ENCODE results near the gene MACROH2A2. TPM values are rescaled to one million over a fixed set of nuclear protein-coding genes. Genes with fewer than 3 reads are reported as not detected.

MACROH2A2 gene
- total RNA-seq, 2 experiments from 2014 or later, result 2.2 TPM

DNA sequence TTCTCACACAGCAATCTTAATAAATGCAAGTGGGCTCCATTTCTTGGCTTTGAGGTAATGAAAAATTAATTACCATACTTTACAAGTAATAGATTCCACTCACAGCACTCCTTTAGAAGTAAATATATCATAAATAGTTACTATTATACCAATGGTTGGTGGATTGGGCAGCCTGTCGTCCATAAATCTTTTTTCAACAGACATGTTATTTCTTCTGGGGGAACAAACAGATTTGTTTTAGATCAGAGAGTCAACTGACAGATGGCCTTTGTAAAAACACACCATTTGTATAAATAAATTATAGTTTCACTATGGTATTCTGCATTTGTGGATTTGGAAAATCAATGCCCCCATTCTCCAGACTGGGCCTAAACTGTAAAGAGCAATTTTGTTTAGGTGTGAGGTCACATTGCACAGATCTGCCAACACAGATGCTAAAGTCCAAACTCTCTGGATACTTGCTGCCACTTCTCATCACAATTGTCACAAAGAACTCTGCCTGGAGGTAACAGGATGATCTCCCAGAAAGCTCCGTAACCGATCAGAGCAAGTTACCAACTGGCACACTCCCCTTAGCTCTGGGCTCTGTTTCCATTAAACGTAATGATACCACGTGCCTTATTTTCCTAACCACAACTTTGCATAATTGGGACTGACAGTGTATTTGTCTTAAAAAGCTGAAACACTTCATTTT is 4.5 kb upstream of the MACROH2A2 start:
- H3K9me3 ChIP-seq (ENCODE audit: control insufficient read depth in 1 of 2, insufficient read depth in 1 of 2, low read length in 2 of 2), result peaks cover 0 to 4% of the 10 kb centered on the region in 2 experiments
- H3K27ac ChIP-seq (ENCODE audit: low read depth in 1 of 2, low read length in 2 of 2), result no peak overlapping the region
- peaks cover 18 to 38% of the 10 kb centered on the region in 2 experiments for H3K27me3 ChIP-seq (ENCODE audit: control insufficient read depth in 1 of 2, insufficient read depth in 2 of 2, low read length in 2 of 2)
- intact Hi-C loops (cut with DNase I, micrococcal nuclease), result no loop called here
- CTCF ChIA-PET, result no interaction called here
- peaks cover 10% of the 10 kb centered on the region for H3K4me1 ChIP-seq (ENCODE audit: insufficient read depth, low read length)
- Mint-ChIP-seq H3K9me3 (no peaks in the 10 kb centered on the region), H3K27ac (no peak overlapping the region), H3K36me3 (ENCODE audit: low read depth) (no peaks in the 10 kb centered on the region), H3K4me1 (ENCODE audit: low read depth) (no peaks in the 10 kb centered on the region), H3K27me3 (peaks cover 45% of the 10 kb centered on the region), H3K4me3 (no peak overlapping the region)
- TF ChIP-seq CTCF (IDR thresholded peaks at IDR 0.05), result no peak
- DNase-seq, result no peak
- H3K4me3 ChIP-seq (ENCODE audit: low read length), result no peak overlapping the region
- no peaks in the 10 kb centered on the region for H3K36me3 ChIP-seq (ENCODE audit: insufficient read depth, low read length)
- POLR2A ChIA-PET, result no interaction called here
- ATAC-seq (ENCODE audit: poor library complexity), result no peak

DNA sequence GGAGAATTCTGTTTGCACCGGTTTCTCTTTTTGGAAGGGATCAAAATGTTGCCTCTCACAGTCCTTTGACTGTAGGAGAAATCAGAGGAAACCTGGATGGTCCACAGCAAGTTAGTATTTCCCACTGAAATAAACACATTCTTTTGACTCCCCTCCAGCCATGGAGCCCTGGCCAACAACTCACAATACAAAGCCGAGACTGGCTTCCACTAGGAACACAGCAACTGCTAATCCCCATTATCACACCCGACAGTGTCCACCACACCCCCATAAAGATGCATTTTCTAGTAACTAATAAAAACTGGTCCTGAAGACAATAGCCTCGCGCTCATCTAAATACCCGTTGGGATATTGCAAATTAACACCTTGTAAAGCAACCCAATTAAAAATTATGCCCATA is 798 bp upstream of the MACROH2A2 start:
- no peaks in the 10 kb centered on the region for H3K4me1 Mint-ChIP-seq (ENCODE audit: low read depth)
- H3K4me1 ChIP-seq (ENCODE audit: insufficient read depth, low read length), result peaks cover 10% of the 10 kb centered on the region
- peaks cover 66% of the 10 kb centered on the region for H3K27me3 Mint-ChIP-seq
- peaks cover 0 to 4% of the 10 kb centered on the region in 2 experiments for H3K9me3 ChIP-seq (ENCODE audit: control insufficient read depth in 1 of 2, insufficient read depth in 1 of 2, low read length in 2 of 2)
- no peak overlapping the region for H3K27ac ChIP-seq (ENCODE audit: low read depth in 1 of 2, low read length in 2 of 2)
- H3K27ac Mint-ChIP-seq, result no peak overlapping the region
- H3K36me3 ChIP-seq (ENCODE audit: insufficient read depth, low read length), result no peaks in the 10 kb centered on the region
- H3K4me3 ChIP-seq (ENCODE audit: low read length), result no peak overlapping the region
- H3K9me3 Mint-ChIP-seq, result no peaks in the 10 kb centered on the region
- H3K27me3 ChIP-seq (ENCODE audit: control insufficient read depth in 1 of 2, insufficient read depth in 2 of 2, low read length in 2 of 2), result peaks cover 23 to 66% of the 10 kb centered on the region in 2 experiments
- H3K4me3 Mint-ChIP-seq, result peak overlapping the region; percentile 46
- DNase-seq (no peak), ATAC-seq (ENCODE audit: poor library complexity) (no peak)
- ChIA-PET POLR2A (no interaction called here), CTCF (no interaction called here)
- intact Hi-C loops (cut with DNase I, micrococcal nuclease), result no loop called here
- TF ChIP-seq CTCF (IDR thresholded peaks at IDR 0.05), result no peak
- H3K36me3 Mint-ChIP-seq (ENCODE audit: low read depth), result no peaks in the 10 kb centered on the region

DNA sequence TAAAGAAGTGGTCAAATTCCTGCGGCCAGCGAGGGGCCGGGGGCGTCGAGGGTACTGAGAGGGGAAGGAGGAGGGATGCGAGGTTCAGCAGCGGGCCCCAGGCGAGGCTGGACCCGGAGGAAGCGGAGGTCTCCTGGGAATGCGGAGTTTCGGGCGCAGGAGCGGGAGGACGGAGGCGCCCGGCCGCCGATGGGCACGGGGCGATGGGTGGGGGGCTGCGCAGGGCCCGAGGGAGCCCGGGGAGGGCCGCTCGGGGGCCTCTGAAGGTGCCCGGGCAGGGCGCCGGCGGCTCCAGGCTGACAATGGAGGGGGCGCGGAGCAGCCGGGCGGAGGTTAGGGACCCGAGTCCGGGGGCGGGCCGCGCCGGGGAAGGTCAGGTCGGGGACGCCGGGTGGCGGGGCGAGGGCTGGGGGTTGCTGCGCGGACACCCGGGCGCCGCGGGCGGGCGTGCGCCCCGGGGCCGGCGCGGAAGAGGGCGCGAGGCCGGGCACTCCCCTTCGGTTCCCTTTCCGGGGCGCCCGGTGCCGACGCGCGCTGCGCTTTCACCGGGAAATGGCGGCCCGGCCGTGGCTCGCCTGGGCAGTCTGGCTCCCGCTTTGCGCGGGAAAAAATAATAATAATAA is 683 bp downstream of the MACROH2A2 start:
- H3K36me3 Mint-ChIP-seq (ENCODE audit: low read depth), result no peaks in the 10 kb centered on the region
- H3K4me1 Mint-ChIP-seq (ENCODE audit: low read depth), result no peaks in the 10 kb centered on the region
- H3K9me3 Mint-ChIP-seq, result no peaks in the 10 kb centered on the region
- H3K27me3 Mint-ChIP-seq, result peaks cover 69% of the 10 kb centered on the region
- intact Hi-C loops (cut with DNase I, micrococcal nuclease), result no loop called here
- Histone ChIP-seq H3K4me1 (ENCODE audit: insufficient read depth, low read length) (peaks cover 10% of the 10 kb centered on the region), H3K9me3 (ENCODE audit: control insufficient read depth in 1 of 2, insufficient read depth in 1 of 2, low read length in 2 of 2) (peaks cover 0 to 4% of the 10 kb centered on the region in 2 experiments), H3K27ac (ENCODE audit: low read depth in 1 of 2, low read length in 2 of 2) (no peak overlapping the region), H3K4me3 (ENCODE audit: low read length) (peak overlapping the region; percentile 45), H3K27me3 (ENCODE audit: control insufficient read depth in 1 of 2, insufficient read depth in 2 of 2, low read length in 2 of 2) (peaks cover 23 to 66% of the 10 kb centered on the region in 2 experiments), H3K36me3 (ENCODE audit: insufficient read depth, low read length) (no peaks in the 10 kb centered on the region)
- H3K4me3 Mint-ChIP-seq, result peak overlapping the region; percentile 45
- TF ChIP-seq CTCF (IDR thresholded peaks at IDR 0.05), result no peak
- H3K27ac Mint-ChIP-seq, result no peak overlapping the region
- ChIA-PET CTCF (no interaction called here), POLR2A (no interaction called here)
- ATAC-seq (ENCODE audit: poor library complexity) (no peak), DNase-seq (peak in 1 of 14 experiments; percentile 7)
